ENCODE results near the gene DHX30.

The DHX30 gene

GRCh38 chr3:47852604-47853602 is 50.0 kb downstream of the DHX30 start:
- DNase-seq = no peak

GRCh38 chr3:47854267-47854666 is 51.3 kb downstream of the DHX30 start:
- DNase-seq = no peak

- DNase-seq = no peak
Measured at GRCh38 chr3:47854720-47855455, 52.0 kb downstream of the DHX30 start.

- no peak for DNase-seq
Measured at GRCh38 chr3:47855461-47856383, 52.8 kb downstream of the DHX30 start.

- no peak for DNase-seq
Measured at GRCh38 chr3:47856669-47857068, 53.7 kb downstream of the DHX30 start.

- no peak for DNase-seq
Measured at GRCh38 chr3:47857151-47857550, 54.2 kb downstream of the DHX30 start.

GRCh38 chr3:47859956-47860605 is 57.1 kb downstream of the DHX30 start:
- no peak for DNase-seq

- DNase-seq = no peak
Measured at GRCh38 chr3:47863391-47864128, 60.6 kb downstream of the DHX30 start.

GRCh38 chr3:47865192-47865591 is 62.3 kb downstream of the DHX30 start:
- no peak for DNase-seq

- DNase-seq = no peak
Measured at GRCh38 chr3:47867451-47868044, 64.6 kb downstream of the DHX30 start.

GRCh38 chr3:47868306-47868705 is 65.4 kb downstream of the DHX30 start:
- DNase-seq = no peak

- DNase-seq = no peak
Measured at GRCh38 chr3:47870156-47870555, 67.2 kb downstream of the DHX30 start.

- DNase-seq = no peak
Measured at GRCh38 chr3:47870702-47871260, 67.8 kb downstream of the DHX30 start.

- DNase-seq = peak; percentile 74
Measured at GRCh38 chr3:47871389-47871788, 68.5 kb downstream of the DHX30 start.

- DNase-seq = no peak
Measured at GRCh38 chr3:47872916-47873315, 70.0 kb downstream of the DHX30 start.

GRCh38 chr3:47874438-47874837 is 71.5 kb downstream of the DHX30 start:
- no peak for DNase-seq

GRCh38 chr3:47874913-47875312 is 72.0 kb downstream of the DHX30 start:
- DNase-seq = no peak

- no peak for DNase-seq
Measured at GRCh38 chr3:47877290-47877689, 74.4 kb downstream of the DHX30 start.

- no peak for DNase-seq
Measured at GRCh38 chr3:47877719-47878118, 74.8 kb downstream of the DHX30 start.

- no peak for DNase-seq
Measured at GRCh38 chr3:47882338-47882737, 79.4 kb downstream of the DHX30 start.

GRCh38 chr3:47884603-47885002 is 81.7 kb downstream of the DHX30 start:
- DNase-seq = no peak

All from OCI-M1 (cell line).